ENCODE results near the gene BORCS6.
A peak's percentile ranks its signal among the peaks of the same experiment; 100 is the strongest.

Gene BORCS6

DNA sequence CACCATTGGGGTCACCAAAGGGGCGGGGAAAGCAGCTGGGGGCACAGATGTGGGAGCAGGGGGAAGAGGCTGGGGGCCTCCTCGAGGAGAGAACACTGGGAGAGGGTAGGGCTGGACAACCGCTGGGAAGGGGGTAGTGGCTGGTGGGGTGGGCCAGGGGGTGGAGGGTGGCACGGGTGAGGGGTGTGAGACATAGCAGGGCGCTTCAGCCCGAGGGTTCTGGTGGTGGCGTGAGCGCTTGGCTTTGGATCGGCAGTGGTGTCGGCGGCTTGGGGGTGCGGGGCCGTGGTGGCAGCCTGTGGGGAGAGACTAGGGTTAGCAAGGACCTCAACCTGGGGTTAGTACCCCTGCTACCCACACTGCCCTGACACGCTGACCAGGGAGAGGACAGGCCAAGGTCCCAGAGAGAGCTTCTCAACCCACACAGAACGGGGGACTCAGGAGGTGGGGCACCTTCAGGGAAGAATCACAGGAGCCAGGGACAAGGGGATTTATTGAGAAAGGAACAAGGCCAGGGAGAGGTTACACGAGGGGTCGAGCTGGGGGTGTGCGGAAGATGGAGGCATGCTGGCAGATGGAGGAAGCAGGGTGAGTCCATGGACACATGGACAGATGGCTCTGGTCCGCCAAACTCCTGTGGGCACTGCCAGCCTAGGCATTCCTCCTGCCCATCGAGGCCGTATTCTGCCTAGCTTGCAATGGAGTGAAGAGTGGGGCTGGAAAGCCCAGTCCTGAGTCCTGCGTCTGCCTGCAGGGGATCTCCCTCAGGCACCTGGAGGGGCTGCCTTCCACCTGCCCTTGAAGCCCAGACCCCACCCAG, 46.2 kb downstream of the BORCS6 start:
- no peak for DNase-seq (ENCODE audit: low read depth in 2 of 3, low spot score in 2 of 3)

DNA sequence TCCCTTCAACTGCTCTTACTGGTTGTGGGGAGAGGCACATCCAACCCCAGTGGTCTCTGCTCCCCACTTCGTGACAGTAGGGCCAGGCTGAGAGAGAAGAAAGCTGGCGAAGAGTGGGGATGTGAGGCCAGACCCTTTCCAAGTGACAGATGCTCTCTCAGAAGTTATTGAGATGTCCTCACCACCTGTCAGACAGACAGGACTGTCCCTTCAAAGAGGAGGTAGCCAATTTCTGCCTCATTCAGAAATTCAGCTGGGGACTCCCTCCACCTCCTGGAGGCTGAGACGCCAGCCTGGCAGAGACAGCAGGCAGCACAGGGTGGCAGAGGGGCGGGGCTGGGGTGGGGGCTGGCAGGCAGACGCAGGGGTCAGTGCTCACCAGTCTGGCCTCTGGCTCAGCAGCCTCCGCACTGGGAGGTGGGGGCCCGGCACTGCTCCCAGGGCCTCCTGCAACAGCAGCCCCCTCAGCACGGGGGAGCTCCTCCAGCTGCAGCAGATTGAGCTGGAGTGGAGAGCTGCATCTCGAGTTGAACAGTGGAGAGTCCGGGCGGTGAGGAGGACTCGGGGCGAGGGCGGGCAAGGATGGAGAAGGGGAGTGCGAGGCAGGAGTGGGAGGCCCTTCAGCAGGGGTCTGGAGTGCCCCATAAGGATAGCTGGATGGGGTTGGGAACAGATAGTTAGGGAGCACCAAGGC, 46.9 kb downstream of the BORCS6 start:
- DNase-seq (ENCODE audit: low read depth in 2 of 3, low spot score in 2 of 3): no peak

DNA sequence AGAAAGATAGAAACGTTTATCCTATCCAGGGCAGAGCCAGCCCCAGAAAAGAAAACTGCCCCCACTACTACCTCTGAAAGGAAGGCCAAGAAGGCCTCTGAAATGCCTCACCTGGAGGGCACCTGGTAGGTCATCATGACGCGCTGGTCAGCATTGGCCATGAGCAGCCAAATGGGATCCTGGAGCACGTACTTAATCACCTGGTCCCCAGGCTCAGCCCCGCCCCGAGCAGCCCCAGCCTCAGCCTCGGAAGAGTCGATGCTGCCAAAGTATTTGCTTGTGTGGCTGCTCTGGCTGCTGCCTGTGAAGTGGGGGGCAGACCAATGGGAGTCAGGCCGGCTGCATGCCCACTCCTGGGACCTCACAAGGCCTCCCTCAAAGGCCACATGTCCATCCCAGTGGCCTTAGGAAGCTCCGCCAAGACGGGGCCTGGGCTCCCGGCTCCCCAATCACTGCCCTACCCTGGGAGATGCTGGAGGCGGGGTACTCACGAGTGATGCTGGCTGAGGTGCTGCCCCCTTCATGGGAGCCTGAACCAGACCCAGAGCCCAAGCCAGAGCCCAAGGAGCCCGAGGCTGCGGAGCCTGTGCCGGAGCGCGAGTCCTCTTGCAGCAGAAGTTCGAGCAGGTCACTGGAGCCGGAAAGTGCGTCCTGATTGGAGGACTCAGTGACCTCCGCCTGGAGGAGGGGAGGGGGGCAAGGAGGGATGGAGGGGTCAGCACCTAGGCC, 47.7 kb downstream of the BORCS6 start:
- DNase-seq (ENCODE audit: low read depth in 2 of 3, low spot score in 2 of 3): no peak

DNA sequence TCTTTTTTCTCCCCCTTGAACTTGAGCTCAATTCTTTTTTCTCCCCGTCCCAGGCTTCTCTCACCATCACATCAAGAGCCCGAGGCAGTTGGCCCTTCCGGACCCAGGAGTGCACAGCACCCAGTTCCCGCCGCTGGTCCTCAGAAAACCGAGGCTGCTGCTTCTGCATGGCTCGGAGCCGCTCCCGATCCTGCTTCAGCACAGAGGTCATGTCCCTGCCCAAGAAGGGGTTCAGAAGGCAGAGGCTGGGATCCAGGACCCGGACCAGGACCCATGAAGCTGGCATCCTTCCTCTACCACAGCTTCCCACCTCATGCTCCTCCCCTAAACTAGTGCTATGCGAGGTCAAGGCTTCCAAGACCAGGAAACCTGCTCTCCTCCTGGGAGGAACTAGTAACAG, 48.2 kb downstream of the BORCS6 start:
- DNase-seq (ENCODE audit: low read depth in 2 of 3, low spot score in 2 of 3): no peak

DNA sequence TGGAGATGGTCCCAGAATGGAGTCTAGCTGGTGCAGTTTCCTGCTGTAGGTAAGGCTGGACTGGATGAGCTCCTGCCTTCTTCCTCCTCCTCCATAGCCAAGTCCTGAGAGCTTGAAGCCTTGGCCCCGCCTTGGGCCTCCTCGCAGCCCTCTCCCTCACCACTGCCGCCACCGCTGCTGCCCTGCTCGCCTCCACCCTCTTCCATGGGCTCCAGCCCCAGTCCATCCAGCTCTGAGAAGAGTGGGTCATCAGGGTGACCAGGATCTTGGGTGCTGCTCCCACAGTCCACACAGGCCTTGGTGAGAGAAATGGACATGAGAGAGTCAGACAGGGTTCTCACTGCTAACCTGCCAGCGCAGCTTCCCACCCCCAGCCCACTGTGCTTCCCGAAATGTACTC, 48.9 kb downstream of the BORCS6 start:
- no peak for DNase-seq (ENCODE audit: low read depth in 2 of 3, low spot score in 2 of 3)

DNA sequence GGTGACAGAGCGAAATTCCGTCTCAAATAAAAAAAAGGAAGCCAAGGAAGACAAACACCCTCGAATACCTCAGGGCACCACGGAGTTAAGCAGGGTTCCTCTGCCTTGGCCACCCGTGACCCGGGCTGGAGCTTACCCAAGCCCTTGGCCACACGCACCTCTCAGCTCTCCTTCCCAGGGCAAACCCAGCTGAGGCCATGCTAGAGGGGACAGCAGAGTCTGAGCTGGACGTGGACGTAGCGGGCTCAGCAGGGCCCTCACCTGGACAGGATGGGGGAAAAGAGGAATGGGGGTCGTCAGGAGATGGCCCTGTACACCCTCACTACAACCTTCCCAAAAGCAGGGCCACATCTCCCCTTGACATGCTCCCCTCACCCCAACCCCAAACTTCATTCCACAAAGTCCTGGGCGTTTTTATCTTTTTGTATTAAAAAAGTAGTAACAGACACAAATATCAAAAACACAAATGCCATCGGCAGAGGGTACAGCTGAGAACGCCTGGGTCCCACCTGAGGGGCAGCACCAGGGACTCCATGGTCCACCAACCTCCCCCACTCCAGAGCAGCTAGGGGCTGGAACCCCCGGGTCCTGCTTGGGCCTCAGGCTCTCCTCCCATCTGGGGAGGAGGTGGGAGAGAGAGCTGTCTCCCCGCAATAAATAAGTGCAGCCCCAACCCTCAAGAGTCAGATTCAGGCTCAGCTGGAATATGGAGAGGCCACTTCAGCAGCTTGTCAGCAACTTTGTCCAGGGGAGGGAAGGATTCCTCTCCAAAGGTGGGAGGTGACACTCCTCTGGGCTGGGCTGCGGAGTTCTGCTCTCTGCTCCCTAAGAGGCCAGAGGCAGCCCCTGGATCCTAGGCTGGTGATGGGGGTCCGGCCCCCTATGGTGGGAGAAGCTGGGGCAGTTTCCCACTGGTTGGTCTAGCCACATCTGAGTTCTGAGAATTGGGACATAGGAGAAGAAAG, 49.6 kb downstream of the BORCS6 start:
- no peak for DNase-seq (ENCODE audit: low read depth in 2 of 3, low spot score in 2 of 3)

DNA sequence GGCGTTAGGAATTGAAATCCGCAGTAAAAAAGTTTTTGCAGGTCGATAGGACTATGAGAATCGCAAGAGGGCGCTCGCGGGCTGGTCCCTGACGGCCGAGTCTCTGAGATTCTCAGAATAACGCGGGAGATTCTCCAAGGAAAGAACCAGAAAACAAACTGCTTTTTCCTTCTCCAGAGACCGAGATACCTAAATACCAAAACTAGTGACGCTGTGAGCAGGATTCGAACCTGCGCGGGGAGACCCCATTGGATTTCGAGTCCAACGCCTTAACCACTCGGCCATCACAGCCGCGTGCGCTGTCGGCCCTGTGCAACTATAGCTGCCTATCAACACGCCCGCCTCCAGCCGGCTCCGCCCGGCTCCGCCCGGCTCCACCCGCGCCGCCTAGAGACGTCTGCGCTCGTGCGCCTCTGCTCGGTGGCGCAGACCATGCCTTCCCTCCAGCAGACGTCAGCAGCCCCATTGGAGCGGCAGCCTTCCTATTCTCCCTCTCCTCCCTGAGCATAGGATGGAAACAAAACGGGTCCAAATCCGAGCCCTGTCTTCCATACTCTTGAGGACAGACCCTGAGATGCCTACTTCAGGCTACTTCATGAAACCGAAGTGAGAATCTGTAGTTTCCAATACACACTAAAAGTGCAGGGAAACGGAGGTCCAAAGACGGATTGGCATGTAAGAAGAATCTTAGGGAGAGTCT, 51.2 kb downstream of the BORCS6 start:
- peak in 2 of 3 experiments; percentile 95 to 100 for DNase-seq (ENCODE audit: low read depth in 2 of 3, low spot score in 2 of 3)

DNA sequence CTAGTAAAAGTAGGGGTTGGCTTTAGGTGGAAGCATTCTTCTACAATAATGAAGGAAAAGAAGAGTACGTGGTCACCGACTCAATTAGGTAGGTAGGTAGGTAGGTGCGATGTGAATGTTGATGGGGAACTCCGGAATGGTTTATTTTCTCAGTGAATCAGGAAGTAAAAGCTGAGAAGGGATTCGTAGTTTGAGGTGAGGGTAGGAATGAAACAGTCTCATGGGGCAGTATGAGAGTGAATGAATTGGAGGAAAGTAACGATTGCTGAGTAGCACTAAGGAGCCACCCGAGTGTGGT, 51.7 kb downstream of the BORCS6 start:
- no peak for DNase-seq (ENCODE audit: low read depth in 2 of 3, low spot score in 2 of 3)
